Tibial nerve (tissue), 4 donors: ENCODE measurements around the gene ZNF549.

Experiments used
- CTCF ChIP-seq, 5 experiments: fragments of 200-600 bp in 3 of 5; fragments of 450-650 bp in 2 of 5; sonication (generic) in 3 of 5; IDR thresholded peaks; one replicate each; pipeline ENCODE4 v1.5.1; 2016 to 2019; ENCODE audit warnings: antibody characterized with exemption in 5 of 5, mild to moderate bottlenecking in 3 of 5, moderate library complexity in 2 of 5
- EP300 ChIP-seq, 2 donors: sonication (generic); formaldehyde crosslinking; IDR thresholded peaks; one replicate each; pipeline ENCODE4 v1.6.1; 2017; ENCODE audit warnings: antibody characterized with exemption in 2 of 2, mild to moderate bottlenecking in 1 of 2

GRCh38 chr19:57487477-57488298 is 39.5 kb upstream of the ZNF549 start, which contains the start of gene ZNF419:
- TF ChIP-seq CTCF (IDR thresholded peaks at IDR 0.05) (peak in 1 of 5 experiments; percentile 21), EP300 (IDR thresholded peaks at IDR 0.05) (peak; percentile 47 to 67)
